ENCODE measurements around the gene TTC33.

GRCh38 chr5:40521108-40521785 is 234.5 kb downstream of the TTC33 start:
- TF ChIP-seq POLR2AphosphoS5 (IDR thresholded peaks at IDR 0.05; ENCODE audit: low read depth, low read length) (no peak), POLR2A (IDR thresholded peaks at IDR 0.05; ENCODE audit: low read depth, low read length) (no peak), TAF1 (IDR thresholded peaks at IDR 0.05; ENCODE audit: low read depth, low read length) (no peak), SPI1 (IDR thresholded peaks at IDR 0.05; ENCODE audit: low read depth, low read length) (no peak)

Measured in GM12891 (cell line).